ENCODE results near the gene MFN2.

The MFN2 gene

GRCh38 chr1:11997081-11997850 lies 17.0 kb downstream of the MFN2 start:
- no peaks in the 10 kb centered on the region for H3K27me3 ChIP-seq (ENCODE audit: control insufficient read depth, insufficient read depth, low read length, poor library complexity, severe bottlenecking)
- no peaks in the 10 kb centered on the region for H3K9me3 ChIP-seq (ENCODE audit: control insufficient read depth, low read length)
- H3K4me1 ChIP-seq (ENCODE audit: control insufficient read depth, insufficient read depth, low read length): no peaks in the 10 kb centered on the region
- peaks cover 50% of the 10 kb centered on the region for H3K36me3 ChIP-seq (ENCODE audit: control insufficient read depth, insufficient read depth, low read length)
- no peak overlapping the region for H3K27ac ChIP-seq (ENCODE audit: insufficient read depth, low read depth, low read length, poor library complexity, severe bottlenecking)
- H3K4me3 ChIP-seq (ENCODE audit: insufficient read depth, low read depth, low read length): no peak overlapping the region
- 92 to 95% methylated on average over 4 to 5 of the region's 5 CpGs for WGBS, 2 experiments

- Histone ChIP-seq H3K27me3 (ENCODE audit: control insufficient read depth, insufficient read depth, low read length, poor library complexity, severe bottlenecking) (no peaks in the 10 kb centered on the region), H3K27ac (ENCODE audit: insufficient read depth, low read depth, low read length, poor library complexity, severe bottlenecking) (no peak overlapping the region), H3K9me3 (ENCODE audit: control insufficient read depth, low read length) (no peaks in the 10 kb centered on the region), H3K36me3 (ENCODE audit: control insufficient read depth, insufficient read depth, low read length) (peaks cover 50% of the 10 kb centered on the region), H3K4me1 (ENCODE audit: control insufficient read depth, insufficient read depth, low read length) (no peaks in the 10 kb centered on the region), H3K4me3 (ENCODE audit: insufficient read depth, low read depth, low read length) (no peak overlapping the region)
- 93 to 95% methylated on average over 5 of the region's 5 CpGs for WGBS, 2 experiments
Observed at GRCh38 chr1:11998636-11999035, 18.4 kb downstream of the MFN2 start.

- no peak overlapping the region for H3K4me3 ChIP-seq (ENCODE audit: insufficient read depth, low read depth, low read length)
- H3K27me3 ChIP-seq (ENCODE audit: control insufficient read depth, insufficient read depth, low read length, poor library complexity, severe bottlenecking): no peaks in the 10 kb centered on the region
- H3K36me3 ChIP-seq (ENCODE audit: control insufficient read depth, insufficient read depth, low read length): peaks cover 56% of the 10 kb centered on the region
- no peaks in the 10 kb centered on the region for H3K9me3 ChIP-seq (ENCODE audit: control insufficient read depth, low read length)
- H3K4me1 ChIP-seq (ENCODE audit: control insufficient read depth, insufficient read depth, low read length): no peaks in the 10 kb centered on the region
- 93 to 96% methylated on average over 3 of the region's 3 CpGs for WGBS, 2 experiments
- H3K27ac ChIP-seq (ENCODE audit: insufficient read depth, low read depth, low read length, poor library complexity, severe bottlenecking): no peak overlapping the region
Observed at GRCh38 chr1:11999236-11999635, 19.0 kb downstream of the MFN2 start.

- Histone ChIP-seq H3K9me3 (ENCODE audit: control insufficient read depth, low read length) (no peaks in the 10 kb centered on the region), H3K4me3 (ENCODE audit: insufficient read depth, low read depth, low read length) (no peak overlapping the region), H3K36me3 (ENCODE audit: control insufficient read depth, insufficient read depth, low read length) (peaks cover 63% of the 10 kb centered on the region), H3K27ac (ENCODE audit: insufficient read depth, low read depth, low read length, poor library complexity, severe bottlenecking) (no peak overlapping the region), H3K27me3 (ENCODE audit: control insufficient read depth, insufficient read depth, low read length, poor library complexity, severe bottlenecking) (no peaks in the 10 kb centered on the region), H3K4me1 (ENCODE audit: control insufficient read depth, insufficient read depth, low read length) (no peaks in the 10 kb centered on the region)
- 78% methylated on average over 14 of the region's 14 CpGs for WGBS, 2 experiments
Observed at GRCh38 chr1:12001249-12001917, 21.1 kb downstream of the MFN2 start.

GRCh38 chr1:12001996-12002493 lies 21.8 kb downstream of the MFN2 start:
- WGBS, 2 experiments: 93 to 95% methylated on average over 10 of the region's 10 CpGs
- H3K4me3 ChIP-seq (ENCODE audit: insufficient read depth, low read depth, low read length): no peak overlapping the region
- no peaks in the 10 kb centered on the region for H3K27me3 ChIP-seq (ENCODE audit: control insufficient read depth, insufficient read depth, low read length, poor library complexity, severe bottlenecking)
- no peaks in the 10 kb centered on the region for H3K9me3 ChIP-seq (ENCODE audit: control insufficient read depth, low read length)
- no peaks in the 10 kb centered on the region for H3K4me1 ChIP-seq (ENCODE audit: control insufficient read depth, insufficient read depth, low read length)
- peaks cover 64% of the 10 kb centered on the region for H3K36me3 ChIP-seq (ENCODE audit: control insufficient read depth, insufficient read depth, low read length)
- H3K27ac ChIP-seq (ENCODE audit: insufficient read depth, low read depth, low read length, poor library complexity, severe bottlenecking): no peak overlapping the region

- Histone ChIP-seq H3K27me3 (ENCODE audit: control insufficient read depth, insufficient read depth, low read length, poor library complexity, severe bottlenecking) (no peaks in the 10 kb centered on the region), H3K9me3 (ENCODE audit: control insufficient read depth, low read length) (no peaks in the 10 kb centered on the region), H3K4me1 (ENCODE audit: control insufficient read depth, insufficient read depth, low read length) (no peaks in the 10 kb centered on the region), H3K27ac (ENCODE audit: insufficient read depth, low read depth, low read length, poor library complexity, severe bottlenecking) (no peak overlapping the region), H3K4me3 (ENCODE audit: insufficient read depth, low read depth, low read length) (no peak overlapping the region), H3K36me3 (ENCODE audit: control insufficient read depth, insufficient read depth, low read length) (peaks cover 59% of the 10 kb centered on the region)
- WGBS, 2 experiments: 96 to 97% methylated on average over 12 of the region's 12 CpGs
Observed at GRCh38 chr1:12003762-12004161, 23.5 kb downstream of the MFN2 start.

- Histone ChIP-seq H3K4me3 (ENCODE audit: insufficient read depth, low read depth, low read length) (no peak overlapping the region), H3K4me1 (ENCODE audit: control insufficient read depth, insufficient read depth, low read length) (no peaks in the 10 kb centered on the region), H3K36me3 (ENCODE audit: control insufficient read depth, insufficient read depth, low read length) (peaks cover 65% of the 10 kb centered on the region), H3K27me3 (ENCODE audit: control insufficient read depth, insufficient read depth, low read length, poor library complexity, severe bottlenecking) (no peaks in the 10 kb centered on the region), H3K9me3 (ENCODE audit: control insufficient read depth, low read length) (no peaks in the 10 kb centered on the region), H3K27ac (ENCODE audit: insufficient read depth, low read depth, low read length, poor library complexity, severe bottlenecking) (no peak overlapping the region)
- WGBS, 2 experiments: 95% methylated on average over 9 of the region's 9 CpGs
Observed at GRCh38 chr1:12005488-12006166, 25.4 kb downstream of the MFN2 start.

- H3K27ac ChIP-seq (ENCODE audit: insufficient read depth, low read depth, low read length, poor library complexity, severe bottlenecking): no peak overlapping the region
- H3K9me3 ChIP-seq (ENCODE audit: control insufficient read depth, low read length): no peaks in the 10 kb centered on the region
- H3K36me3 ChIP-seq (ENCODE audit: control insufficient read depth, insufficient read depth, low read length): peaks cover 70% of the 10 kb centered on the region
- no peak overlapping the region for H3K4me3 ChIP-seq (ENCODE audit: insufficient read depth, low read depth, low read length)
- no peaks in the 10 kb centered on the region for H3K4me1 ChIP-seq (ENCODE audit: control insufficient read depth, insufficient read depth, low read length)
- 83 to 85% methylated on average over 17 of the region's 17 CpGs for WGBS, 2 experiments
- no peaks in the 10 kb centered on the region for H3K27me3 ChIP-seq (ENCODE audit: control insufficient read depth, insufficient read depth, low read length, poor library complexity, severe bottlenecking)
Observed at GRCh38 chr1:12006167-12006921, 26.1 kb downstream of the MFN2 start.

GRCh38 chr1:12007204-12007603 lies 27.0 kb downstream of the MFN2 start:
- Histone ChIP-seq H3K36me3 (ENCODE audit: control insufficient read depth, insufficient read depth, low read length) (peaks cover 70% of the 10 kb centered on the region), H3K9me3 (ENCODE audit: control insufficient read depth, low read length) (no peaks in the 10 kb centered on the region), H3K4me1 (ENCODE audit: control insufficient read depth, insufficient read depth, low read length) (no peaks in the 10 kb centered on the region), H3K27me3 (ENCODE audit: control insufficient read depth, insufficient read depth, low read length, poor library complexity, severe bottlenecking) (no peaks in the 10 kb centered on the region), H3K27ac (ENCODE audit: insufficient read depth, low read depth, low read length, poor library complexity, severe bottlenecking) (no peak overlapping the region), H3K4me3 (ENCODE audit: insufficient read depth, low read depth, low read length) (no peak overlapping the region)
- WGBS, 2 experiments: 94 to 95% methylated on average over 6 of the region's 6 CpGs

Data from ectodermal cell (in vitro differentiated cells).